ENCODE data around the gene HK3.

The HK3 gene

DNA sequence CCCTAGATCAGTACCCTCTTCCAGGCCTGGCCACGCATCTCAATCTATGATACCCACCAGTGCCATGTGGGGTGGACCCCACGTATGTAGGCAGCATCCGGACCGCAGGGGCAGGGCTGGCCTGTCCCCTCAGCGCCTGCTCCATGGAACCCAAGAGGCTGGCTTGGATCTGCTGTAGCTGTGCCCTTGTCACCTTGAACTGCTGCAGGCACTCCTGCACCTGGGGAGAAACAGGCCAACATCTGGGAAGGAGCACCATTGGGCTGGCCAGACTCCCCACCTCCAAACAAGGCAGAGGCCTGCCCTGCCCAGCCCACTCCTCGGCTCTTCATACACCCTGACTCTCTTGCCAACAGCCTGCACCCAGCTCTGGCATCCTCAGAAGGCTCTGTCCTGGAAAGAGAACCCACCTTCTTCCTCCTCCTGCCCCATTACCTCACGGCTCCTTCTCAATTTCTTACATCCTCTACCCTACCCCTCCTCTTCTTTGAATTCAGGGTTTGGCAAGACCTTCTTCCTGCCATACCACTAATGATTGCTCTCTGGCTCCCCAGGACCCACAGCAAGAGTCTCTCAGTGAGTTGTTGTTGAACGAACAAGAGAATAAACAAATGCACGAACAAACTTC, 7.7 kb downstream of the HK3 start:
- TF ChIP-seq, protein P1, sequence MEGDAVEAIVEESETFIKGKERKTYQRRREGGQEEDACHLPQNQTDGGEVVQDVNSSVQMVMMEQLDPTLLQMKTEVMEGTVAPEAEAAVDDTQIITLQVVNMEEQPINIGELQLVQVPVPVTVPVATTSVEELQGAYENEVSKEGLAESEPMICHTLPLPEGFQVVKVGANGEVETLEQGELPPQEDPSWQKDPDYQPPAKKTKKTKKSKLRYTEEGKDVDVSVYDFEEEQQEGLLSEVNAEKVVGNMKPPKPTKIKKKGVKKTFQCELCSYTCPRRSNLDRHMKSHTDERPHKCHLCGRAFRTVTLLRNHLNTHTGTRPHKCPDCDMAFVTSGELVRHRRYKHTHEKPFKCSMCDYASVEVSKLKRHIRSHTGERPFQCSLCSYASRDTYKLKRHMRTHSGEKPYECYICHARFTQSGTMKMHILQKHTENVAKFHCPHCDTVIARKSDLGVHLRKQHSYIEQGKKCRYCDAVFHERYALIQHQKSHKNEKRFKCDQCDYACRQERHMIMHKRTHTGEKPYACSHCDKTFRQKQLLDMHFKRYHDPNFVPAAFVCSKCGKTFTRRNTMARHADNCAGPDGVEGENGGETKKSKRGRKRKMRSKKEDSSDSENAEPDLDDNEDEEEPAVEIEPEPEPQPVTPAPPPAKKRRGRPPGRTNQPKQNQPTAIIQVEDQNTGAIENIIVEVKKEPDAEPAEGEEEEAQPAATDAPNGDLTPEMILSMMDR (IDR thresholded peaks at IDR 0.05): no peak

DNA sequence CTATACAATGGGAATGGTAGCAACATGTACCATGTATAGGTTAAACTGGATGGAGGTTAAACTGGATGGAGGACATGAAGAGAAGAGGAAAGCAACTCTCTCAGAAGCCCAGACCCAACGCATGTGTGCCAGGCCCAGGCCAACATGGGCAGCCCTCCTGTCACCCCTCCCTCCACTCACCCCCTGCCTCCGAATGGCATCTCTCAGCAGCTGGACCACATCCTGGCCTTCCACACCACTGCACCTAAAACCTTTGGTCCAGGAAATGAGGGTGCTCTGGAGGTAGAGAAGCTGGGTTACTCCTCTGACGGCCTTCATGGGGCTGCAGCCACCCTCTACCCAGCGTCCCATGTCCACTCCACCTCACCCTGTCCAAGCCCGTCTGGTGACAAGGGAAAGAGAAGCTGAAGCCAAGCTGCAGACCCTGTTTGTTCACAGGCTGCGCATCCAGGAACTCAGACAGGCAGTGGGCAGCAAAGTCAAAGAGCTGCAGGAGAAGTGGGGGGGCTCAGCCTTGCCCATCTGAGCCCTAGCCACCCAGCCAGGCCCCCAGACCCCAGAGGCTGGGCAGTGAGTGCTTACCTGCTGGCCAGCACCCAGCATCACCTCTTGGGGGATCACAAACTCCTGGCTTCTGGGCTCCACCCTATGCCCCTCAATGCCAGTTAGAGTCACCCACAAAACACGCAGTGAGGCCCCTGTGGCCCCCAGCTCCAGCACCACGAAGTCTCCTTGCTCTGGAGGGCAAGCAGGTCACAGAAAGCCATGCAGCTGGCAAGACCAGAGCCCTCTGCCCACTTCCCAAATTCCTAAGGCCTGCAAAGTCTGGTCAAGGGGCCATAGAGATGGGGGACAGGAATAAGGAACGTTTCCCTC, 8.5 kb downstream of the HK3 start:
- TF ChIP-seq, protein P1 (IDR thresholded peaks at IDR 0.05): no peak

DNA sequence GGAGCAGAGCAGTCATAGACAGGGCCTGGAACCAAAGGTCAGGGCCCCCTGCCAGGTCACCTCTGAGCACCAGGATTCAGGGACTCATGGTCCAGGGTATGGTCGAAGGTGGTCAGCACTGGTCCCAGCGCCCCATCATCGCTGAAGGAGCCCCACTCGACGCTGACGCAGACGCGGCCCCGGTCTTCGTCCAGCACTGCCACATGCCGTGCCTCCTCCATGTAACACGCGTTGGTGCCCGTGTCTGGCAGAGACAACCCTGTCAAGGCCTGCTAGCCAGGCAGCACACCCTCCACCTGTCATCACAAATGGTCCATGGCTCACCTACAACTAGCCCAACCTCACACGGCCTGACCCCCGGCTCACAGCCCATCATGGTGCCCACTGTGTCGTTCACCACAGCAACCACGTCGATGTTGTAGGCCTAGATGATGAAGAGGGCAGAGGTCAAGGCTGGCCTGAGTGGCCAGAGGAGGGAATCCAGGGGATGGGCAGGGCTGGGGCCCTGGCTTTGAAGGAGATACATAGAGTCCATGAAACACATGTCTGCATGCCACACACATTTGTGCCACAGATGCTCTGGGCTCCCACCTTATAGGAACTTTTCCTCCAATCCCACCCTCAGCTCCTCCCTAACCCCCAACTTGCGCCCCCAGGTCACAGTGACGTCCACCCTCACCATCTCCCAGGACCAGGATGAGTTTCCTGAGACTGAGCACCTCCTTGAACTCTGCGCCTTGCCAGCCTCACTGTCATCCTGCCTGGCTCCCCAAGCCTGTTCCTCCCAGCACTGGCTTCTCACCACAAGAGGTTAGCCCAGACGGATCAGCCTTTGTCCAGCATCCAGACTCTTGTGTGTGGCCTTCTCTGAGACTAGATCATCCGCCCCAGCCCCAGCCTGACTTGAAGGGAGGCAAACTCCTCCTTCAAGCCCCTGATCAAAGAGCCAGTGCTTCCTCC, 9.5 kb downstream of the HK3 start:
- TF ChIP-seq, protein P1 (IDR thresholded peaks at IDR 0.05): no peak

DNA sequence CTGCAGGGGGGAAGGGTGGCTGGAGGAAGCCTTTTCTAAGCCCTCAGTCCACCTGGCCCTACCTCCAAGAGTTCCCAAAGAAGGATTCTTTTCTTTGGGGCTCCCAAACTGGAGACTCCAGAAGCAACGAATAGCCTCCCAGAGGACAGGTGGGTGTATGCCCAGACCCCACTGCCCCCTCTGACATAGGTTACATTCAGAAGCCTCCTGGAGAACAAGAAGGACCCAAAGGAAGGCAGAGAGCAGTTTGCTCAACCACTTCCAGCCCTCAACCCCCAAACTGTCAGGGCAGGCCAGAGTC, 10.3 kb downstream of the HK3 start:
- TF ChIP-seq, protein P1 (IDR thresholded peaks at IDR 0.05): no peak

DNA sequence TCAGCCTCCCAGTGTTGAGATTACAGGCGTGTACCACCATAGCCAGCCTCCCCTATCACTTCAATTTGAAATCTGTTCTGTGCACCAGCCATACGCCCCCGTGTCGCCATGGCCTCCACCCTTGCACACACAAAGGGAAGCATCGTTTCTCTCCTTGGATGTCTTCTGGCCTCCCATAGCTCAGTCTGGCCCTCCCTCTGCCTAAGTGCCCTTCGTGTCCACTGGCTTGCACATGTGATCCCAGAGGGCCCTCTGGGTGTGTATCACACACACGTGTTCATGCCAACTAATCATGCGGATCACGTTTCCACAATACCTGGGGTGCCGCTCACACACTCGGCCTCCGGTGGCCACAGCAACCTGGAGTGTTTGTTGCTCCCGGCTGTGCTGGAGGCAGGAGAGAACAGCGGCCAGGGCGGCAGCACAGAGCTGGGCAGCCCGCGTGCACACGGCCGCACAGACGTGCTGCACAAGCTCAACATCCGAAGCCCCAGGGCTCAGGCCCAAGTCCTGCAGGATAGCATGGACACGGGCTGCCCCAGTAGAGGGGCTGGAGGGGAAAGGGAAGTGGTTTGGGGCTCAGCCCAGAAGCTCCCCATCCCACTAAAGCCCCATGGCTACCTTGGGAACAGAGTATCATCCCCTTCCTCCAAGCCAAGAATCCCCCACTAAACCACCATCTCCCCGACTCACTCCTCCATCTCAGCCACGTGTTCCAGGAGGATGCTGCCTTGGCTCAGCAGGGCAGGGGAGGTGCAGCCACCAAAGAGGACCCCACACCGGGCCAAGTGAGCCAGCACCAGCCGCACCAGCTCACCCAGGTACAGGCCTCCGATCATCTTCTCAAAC, 10.9 kb downstream of the HK3 start:
- TF ChIP-seq, protein P1 (IDR thresholded peaks at IDR 0.05): no peak

DNA sequence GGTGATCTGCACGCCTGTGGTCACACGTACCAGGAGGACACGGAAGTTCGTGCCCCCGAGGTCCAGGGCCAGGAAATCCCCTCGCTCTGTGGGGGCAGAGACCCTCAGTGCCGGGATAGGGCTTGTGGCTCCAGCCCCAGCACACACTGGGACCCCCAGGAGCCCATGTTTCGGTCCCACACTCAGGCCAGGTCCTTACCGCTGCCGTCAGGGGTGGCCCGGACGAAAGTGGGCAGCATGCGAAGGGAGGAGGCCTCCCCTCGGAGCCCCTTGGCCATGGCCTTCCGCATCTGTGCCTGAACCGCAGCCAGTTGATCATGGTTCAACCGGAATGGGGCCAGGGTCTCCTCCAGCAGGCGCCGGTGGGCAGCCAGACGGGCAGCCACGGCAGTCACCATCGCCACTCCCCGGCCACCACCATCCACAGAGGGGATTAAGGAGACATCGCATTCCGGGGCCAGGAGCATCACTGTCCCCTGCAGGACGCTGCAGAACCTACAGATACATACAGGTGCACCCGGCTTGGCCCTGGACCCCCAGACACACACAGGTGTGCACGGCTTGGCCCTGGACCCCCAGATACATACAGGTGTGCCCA, 11.8 kb downstream of the HK3 start:
- TF ChIP-seq, protein P1 (IDR thresholded peaks at IDR 0.05): no peak
